Measurements from ENCODE around the gene CDH18.
A peak's percentile ranks its signal among the peaks of the same experiment; 100 is the strongest.

Gene CDH18

GRCh38 chr5:19927919-19928318 lies 60.1 kb downstream of the CDH18 start:
- DNase-seq = no peak

GRCh38 chr5:19927170-19927569 lies 60.8 kb downstream of the CDH18 start:
- no peak for DNase-seq

GRCh38 chr5:19923742-19924141 lies 64.3 kb downstream of the CDH18 start:
- no peak for DNase-seq

GRCh38 chr5:19920761-19921160 lies 67.2 kb downstream of the CDH18 start:
- DNase-seq = no peak

- no peak for DNase-seq
Measured at GRCh38 chr5:19918780-19919179, 69.2 kb downstream of the CDH18 start.

- DNase-seq = no peak
Measured at GRCh38 chr5:19917588-19918122, 70.3 kb downstream of the CDH18 start.

- DNase-seq = no peak
Measured at GRCh38 chr5:19910136-19910535, 77.9 kb downstream of the CDH18 start.

- DNase-seq = no peak
Measured at GRCh38 chr5:19904766-19905165, 83.2 kb downstream of the CDH18 start.

GRCh38 chr5:19903611-19904010 lies 84.4 kb downstream of the CDH18 start:
- no peak for DNase-seq

GRCh38 chr5:19902316-19902934 lies 85.6 kb downstream of the CDH18 start:
- peak; percentile 17 for DNase-seq

GRCh38 chr5:19900269-19900668 lies 87.7 kb downstream of the CDH18 start:
- no peak for DNase-seq

- no peak for DNase-seq
Measured at GRCh38 chr5:19891658-19892057, 96.3 kb downstream of the CDH18 start.

GRCh38 chr5:19886123-19886917 lies 101.7 kb downstream of the CDH18 start:
- peak; percentile 38 for DNase-seq

GRCh38 chr5:19885040-19885824 lies 102.8 kb downstream of the CDH18 start:
- DNase-seq = peak; percentile 6

GRCh38 chr5:19880859-19881436 lies 107.1 kb downstream of the CDH18 start:
- DNase-seq = no peak

- no peak for DNase-seq
Measured at GRCh38 chr5:19880458-19880857, 107.5 kb downstream of the CDH18 start.

- no peak for DNase-seq
Measured at GRCh38 chr5:19874811-19875210, 113.2 kb downstream of the CDH18 start.

- DNase-seq = no peak
Measured at GRCh38 chr5:19866090-19866450, 121.9 kb downstream of the CDH18 start.

- no peak for DNase-seq
Measured at GRCh38 chr5:19865336-19866089, 122.5 kb downstream of the CDH18 start.

GRCh38 chr5:19862711-19863110 lies 125.3 kb downstream of the CDH18 start:
- no peak for DNase-seq

- DNase-seq = no peak
Measured at GRCh38 chr5:19859020-19859419, 129.0 kb downstream of the CDH18 start.

GRCh38 chr5:19855931-19856330 lies 132.1 kb downstream of the CDH18 start:
- DNase-seq = no peak
